Measurements from ENCODE around the gene UNC119B.

Gene UNC119B

GRCh38 chr12:120759591-120760348 is 49.5 kb downstream of the UNC119B start:
- ChIA-PET POLR2A (no interaction called here), CTCF (interaction anchor here (2.0 kb wide), 1 partner anchor 113 kb away, joined by 5 read pairs; no protein-coding TSS in a partner anchor)
- no peak for TF ChIP-seq CTCF (IDR thresholded peaks at IDR 0.05; ENCODE audit: control extremely low read depth, extremely low read depth, low read depth, missing control alignments)
- no peak for DNase-seq (ENCODE audit: extremely low spot score)

- no peak for TF ChIP-seq CTCF (IDR thresholded peaks at IDR 0.05; ENCODE audit: control extremely low read depth, extremely low read depth, low read depth, missing control alignments)
- CTCF ChIA-PET = no interaction called here
- POLR2A ChIA-PET = no interaction called here
- DNase-seq (ENCODE audit: extremely low spot score) = no peak
Measured at GRCh38 chr12:120760349-120761254, 50.3 kb downstream of the UNC119B start.

- ChIA-PET POLR2A (no interaction called here), CTCF (interaction anchor here (1.7 kb wide), 1 partner anchor 211 kb away, joined by 6 read pairs; no protein-coding TSS in a partner anchor)
- TF ChIP-seq CTCF (IDR thresholded peaks at IDR 0.05; ENCODE audit: control extremely low read depth, extremely low read depth, low read depth, missing control alignments) = no peak
- DNase-seq (ENCODE audit: extremely low spot score) = no peak
Measured at GRCh38 chr12:120761519-120761934, 51.3 kb downstream of the UNC119B start.

GRCh38 chr12:120762086-120762485 is 51.8 kb downstream of the UNC119B start:
- ChIA-PET CTCF (interaction anchor here (1.7 kb wide), 1 partner anchor 210 kb away, joined by 6 read pairs; no protein-coding TSS in a partner anchor), POLR2A (no interaction called here)
- no peak for DNase-seq (ENCODE audit: extremely low spot score)
- no peak for TF ChIP-seq CTCF (IDR thresholded peaks at IDR 0.05; ENCODE audit: control extremely low read depth, extremely low read depth, low read depth, missing control alignments)

- no peak for TF ChIP-seq CTCF (IDR thresholded peaks at IDR 0.05; ENCODE audit: control extremely low read depth, extremely low read depth, low read depth, missing control alignments)
- CTCF ChIA-PET = interaction anchor here (0.7 to 1.7 kb wide), 2 partner anchors 10 to 209 kb away, joined by 3 to 6 read pairs; no protein-coding TSS in a partner anchor
Measured at GRCh38 chr12:120763250-120763649, 53.0 kb downstream of the UNC119B start.

GRCh38 chr12:120764816-120765215 is 54.6 kb downstream of the UNC119B start:
- CTCF ChIA-PET = interaction anchor here (0.6 kb wide), 1 partner anchor 176 kb away, joined by 3 read pairs; no protein-coding TSS in a partner anchor
- POLR2A ChIA-PET = no interaction called here
- DNase-seq (ENCODE audit: extremely low spot score) = no peak
- TF ChIP-seq CTCF (IDR thresholded peaks at IDR 0.05; ENCODE audit: control extremely low read depth, extremely low read depth, low read depth, missing control alignments) = no peak

More at GRCh38 chr12:120763250-120763649, 53.0 kb downstream of the UNC119B start:
- POLR2A ChIA-PET = no interaction called here
- no peak for DNase-seq (ENCODE audit: extremely low spot score)
